CD4-positive, alpha-beta memory T cell (primary cell): Measurements from ENCODE around the gene AMN1. TPM values are rescaled to one million over a fixed set of nuclear protein-coding genes. Genes with fewer than 3 reads are reported as not detected.

Source experiments
- CTCF ChIA-PET: fragments of 350-600 bp; sonication (Branson Sonifier 250); formaldehyde crosslinking; loops from one replicate; lab custom pipeline; 2021; ENCODE audit warnings: inconsistent platforms; ENCODE audit not compliant: partially characterized antibody; lab: Charles Lee
- POLR2A ChIA-PET: fragments of 350-600 bp; sonication (Branson Sonifier 250); formaldehyde crosslinking; loops from one replicate; lab custom pipeline; 2021; ENCODE audit not compliant: partially characterized antibody; lab: Charles Lee
- DNase-seq, 5 donors: peaks; one replicate each; pipeline versions ENCODE4 v3.0.0 to v3.0.0-alpha.2; 2020 to 2022; ENCODE audit warnings: mixed read lengths in 1 of 5
- H3K27ac ChIP-seq: one replicate; pipeline ENCODE4 v1.7.0; 2013; ENCODE audit warnings: low read depth, low read length
- H3K27me3 ChIP-seq: 2 replicates; pipeline ENCODE4 v1.7.0; 2013; ENCODE audit warnings: mild to moderate bottlenecking, low read length, moderate library complexity; ENCODE audit not compliant: insufficient read depth
- H3K36me3 ChIP-seq: 2 replicates; pipeline ENCODE4 v1.7.0; 2013; ENCODE audit warnings: mild to moderate bottlenecking, low read length, moderate library complexity; ENCODE audit not compliant: insufficient read depth
- H3K4me1 ChIP-seq: 2 replicates; pipeline ENCODE4 v1.7.0; 2013; ENCODE audit warnings: mild to moderate bottlenecking, low read length, moderate library complexity; ENCODE audit not compliant: insufficient read depth
- H3K4me3 ChIP-seq, 2 donors: one replicate each; pipeline ENCODE4 v1.7.0; 2013; ENCODE audit warnings: low read length in 2 of 2, mild to moderate bottlenecking in 1 of 2
- H3K9me3 ChIP-seq, 2 donors: one replicate each; pipeline ENCODE4 v1.7.0; 2013; ENCODE audit warnings: low read length in 2 of 2, control low read depth in 1 of 2; ENCODE audit not compliant: control insufficient read depth in 1 of 2
- H3K27ac Mint-ChIP-seq, 7 donors: one replicate each; pipeline ENCODE4 v1.8.0; 2020 to 2021; ENCODE audit warnings: mixed read lengths in 7 of 7, mild to moderate bottlenecking in 6 of 7, inconsistent platforms in 3 of 7, moderate library complexity in 3 of 7
- H3K27me3 Mint-ChIP-seq, 2 donors: one replicate each; pipeline ENCODE4 v1.8.0; 2020 to 2021; ENCODE audit warnings: mixed read lengths in 2 of 2
- H3K36me3 Mint-ChIP-seq, 2 donors: one replicate each; pipeline ENCODE4 v1.8.0; 2020 to 2021; ENCODE audit warnings: mixed read lengths in 2 of 2, inconsistent platforms in 1 of 2, mild to moderate bottlenecking in 1 of 2
- H3K4me1 Mint-ChIP-seq, 4 donors: one replicate each; pipeline ENCODE4 v1.8.0; 2020 to 2021; ENCODE audit warnings: mixed read lengths in 4 of 4, mild to moderate bottlenecking in 1 of 4
- H3K4me3 Mint-ChIP-seq, 8 donors: one replicate each; pipeline ENCODE4 v1.8.0; 2020 to 2021; ENCODE audit warnings: mixed read lengths in 8 of 8, mild to moderate bottlenecking in 7 of 8, moderate library complexity in 6 of 8, inconsistent platforms in 3 of 8
- H3K9me3 Mint-ChIP-seq, 8 donors: one replicate each; pipeline ENCODE4 v1.8.0; 2020 to 2021; ENCODE audit warnings: mixed read lengths in 8 of 8, mild to moderate bottlenecking in 5 of 8, inconsistent platforms in 3 of 8, moderate library complexity in 1 of 8
- intact Hi-C: fragments of 100-400 bp; cut with micrococcal nuclease; formaldehyde crosslinking; loops from one replicate; pipeline ENCODE4 v1.15.1; 2023
- polyA plus RNA-seq, 2 donors: library from polyadenylated mRNA; unstranded; fragments of 300-500 nt; fragmentation: Illumina TruSeq; gene quantifications; one replicate each; pipeline ENCODE4 v1.2.3, GENCODE V29; 2021
- total RNA-seq, 2 experiments: library from RNA; stranded (reverse); gene quantifications; one replicate each; pipeline ENCODE4 v1.2.3, GENCODE V29; 2021

AMN1 gene
- total and polyA plus RNA-seq, 4 experiments from 2014 or later: 9.6 to 18.4 (median 14.9) TPM

DNA sequence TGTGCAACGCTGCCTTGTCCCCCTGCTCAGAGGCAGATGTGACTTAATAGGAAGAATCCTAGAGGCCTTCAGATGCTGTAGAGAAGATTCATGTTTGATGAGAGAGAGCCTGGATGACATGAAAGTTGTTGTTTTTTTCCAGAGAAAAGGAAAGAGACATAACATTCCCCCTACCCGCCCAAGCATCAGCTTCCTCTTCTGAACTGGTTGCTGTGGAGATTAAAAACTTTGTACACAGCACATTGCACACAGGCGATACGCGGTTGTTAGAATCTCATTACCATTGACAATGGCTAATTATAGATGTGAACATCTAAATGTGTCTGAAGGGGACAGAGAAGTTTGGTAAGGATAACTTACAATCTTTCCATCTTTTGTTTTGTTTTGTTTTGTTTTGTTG is 82.9 kb downstream of the AMN1 start:
- Histone ChIP-seq H3K36me3 (no peaks in the 10 kb centered on the region), H3K4me1 (no peaks in the 10 kb centered on the region), H3K4me3 (no peak overlapping the region), H3K9me3 (no peaks in the 10 kb centered on the region), H3K27me3 (no peaks in the 10 kb centered on the region), H3K27ac (no peak overlapping the region)
- H3K36me3 Mint-ChIP-seq: no peaks in the 10 kb centered on the region
- peak overlapping the region in 1 of 7 donors; percentile 19 for H3K27ac Mint-ChIP-seq
- intact Hi-C loops: no loop called here
- H3K27me3 Mint-ChIP-seq: peaks cover 0 to 4% of the 10 kb centered on the region in 2 donors
- H3K9me3 Mint-ChIP-seq: no peaks in the 10 kb centered on the region
- DNase-seq: no peak
- no peaks in the 10 kb centered on the region for H3K4me1 Mint-ChIP-seq
- ChIA-PET POLR2A (no interaction called here), CTCF (interaction anchor here (1.2 to 1.6 kb wide), 3 partner anchors 8 to 1109 kb away, joined by 4 to 6 read pairs (median 5); partner anchors contain the start of gene YARS2)
- H3K4me3 Mint-ChIP-seq: no peak overlapping the region

- H3K27me3 ChIP-seq: no peaks in the 10 kb centered on the region
- CTCF ChIA-PET: interaction anchor here (0.6 to 1.0 kb wide), 3 partner anchors 8 to 672 kb away, joined by 3 to 4 read pairs (median 3); no protein-coding TSS in a partner anchor
- DNase-seq: no peak
- intact Hi-C loops: no loop called here
- Mint-ChIP-seq H3K27ac (no peak overlapping the region), H3K9me3 (no peaks in the 10 kb centered on the region), H3K27me3 (peaks cover 0 to 4% of the 10 kb centered on the region in 2 donors), H3K4me3 (no peak overlapping the region), H3K36me3 (no peaks in the 10 kb centered on the region), H3K4me1 (no peaks in the 10 kb centered on the region)
- no peaks in the 10 kb centered on the region for H3K9me3 ChIP-seq
- no peak overlapping the region for H3K27ac ChIP-seq
- POLR2A ChIA-PET: no interaction called here
- no peak overlapping the region for H3K4me3 ChIP-seq
- H3K36me3 ChIP-seq: no peaks in the 10 kb centered on the region
- no peaks in the 10 kb centered on the region for H3K4me1 ChIP-seq
Measured at GRCh38 chr12:31644536-31644935, 84.3 kb downstream of the AMN1 start.

DNA sequence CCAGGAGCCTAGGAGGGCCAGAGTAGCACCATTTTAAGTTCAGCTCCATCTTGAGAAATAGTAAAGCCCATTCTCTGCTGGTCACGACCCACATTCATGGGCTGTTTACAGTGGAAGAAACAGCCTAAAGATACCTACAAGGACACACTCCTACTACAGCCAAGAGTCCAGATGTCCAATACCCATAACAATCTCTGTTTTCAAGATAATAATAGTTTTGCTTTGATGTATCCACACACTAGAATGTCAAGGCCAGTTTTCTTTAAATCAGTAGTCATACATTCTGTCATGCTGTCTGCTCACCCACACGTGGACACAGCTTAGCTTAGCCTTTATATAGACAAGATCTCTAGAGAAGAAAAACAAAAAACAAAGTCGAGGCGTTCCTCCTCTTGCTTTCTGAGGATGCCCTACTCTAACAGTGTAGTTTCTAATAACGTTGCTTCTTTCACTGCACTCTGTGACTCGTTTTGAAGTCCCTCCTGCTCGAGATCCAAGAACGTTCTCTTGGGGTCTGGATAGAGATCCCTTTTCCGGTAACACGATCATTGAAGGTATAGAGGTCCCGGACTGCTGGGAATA is 87.2 kb downstream of the AMN1 start:
- no peaks in the 10 kb centered on the region for H3K27me3 ChIP-seq
- no peaks in the 10 kb centered on the region for H3K9me3 Mint-ChIP-seq
- no peak overlapping the region for H3K4me3 ChIP-seq
- no peaks in the 10 kb centered on the region for H3K9me3 ChIP-seq
- peaks cover 0 to 4% of the 10 kb centered on the region in 2 donors for H3K27me3 Mint-ChIP-seq
- H3K27ac Mint-ChIP-seq: no peak overlapping the region
- H3K36me3 ChIP-seq: no peaks in the 10 kb centered on the region
- H3K4me1 Mint-ChIP-seq: peaks cover 0 to 2% (median under 1%) of the 10 kb centered on the region in 4 donors
- intact Hi-C loops: no loop called here
- no peak overlapping the region for H3K27ac ChIP-seq
- no peaks in the 10 kb centered on the region for H3K4me1 ChIP-seq
- ChIA-PET POLR2A (no interaction called here), CTCF (interaction anchor here (2.0 kb wide), 1 partner anchor 11 kb away, joined by 9 read pairs; no protein-coding TSS in a partner anchor)
- no peaks in the 10 kb centered on the region for H3K36me3 Mint-ChIP-seq
- no peak overlapping the region for H3K4me3 Mint-ChIP-seq
- DNase-seq: no peak

DNA sequence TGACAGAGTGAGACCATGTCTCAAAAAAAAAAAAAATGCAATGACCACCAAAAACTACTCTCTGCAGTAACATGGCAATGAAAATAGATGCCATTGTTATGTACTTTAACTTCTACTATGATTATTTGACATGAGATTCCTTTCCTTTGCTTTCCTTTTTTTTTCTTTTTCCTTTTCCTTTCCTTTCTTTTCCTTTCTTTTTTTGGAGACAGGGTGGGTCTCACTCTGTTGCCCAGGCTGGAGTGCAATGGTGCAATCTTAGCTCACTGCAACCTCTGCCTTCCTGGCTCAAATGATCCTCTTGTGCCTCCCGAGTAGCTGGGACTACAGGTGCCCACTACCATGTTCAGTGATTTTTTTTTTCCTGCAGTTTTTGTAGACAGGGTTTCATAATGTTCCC is 94.2 kb downstream of the AMN1 start:
- Mint-ChIP-seq H3K4me3 (no peak overlapping the region), H3K27ac (no peak overlapping the region), H3K27me3 (peaks cover 0 to 4% of the 10 kb centered on the region in 2 donors), H3K4me1 (peaks cover 0 to 3% (median 1%) of the 10 kb centered on the region in 4 donors), H3K9me3 (no peaks in the 10 kb centered on the region), H3K36me3 (no peaks in the 10 kb centered on the region)
- H3K27ac ChIP-seq: no peak overlapping the region
- H3K36me3 ChIP-seq: no peaks in the 10 kb centered on the region
- H3K27me3 ChIP-seq: no peaks in the 10 kb centered on the region
- intact Hi-C loops: no loop called here
- H3K4me1 ChIP-seq: no peaks in the 10 kb centered on the region
- H3K9me3 ChIP-seq: no peaks in the 10 kb centered on the region
- CTCF ChIA-PET: interaction anchor here (1.0 to 2.5 kb wide), 3 partner anchors 10 to 232 kb away, joined by 3 to 5 read pairs (median 4); no protein-coding TSS in a partner anchor
- H3K4me3 ChIP-seq: no peak overlapping the region
- POLR2A ChIA-PET: no interaction called here
- DNase-seq: no peak

DNA sequence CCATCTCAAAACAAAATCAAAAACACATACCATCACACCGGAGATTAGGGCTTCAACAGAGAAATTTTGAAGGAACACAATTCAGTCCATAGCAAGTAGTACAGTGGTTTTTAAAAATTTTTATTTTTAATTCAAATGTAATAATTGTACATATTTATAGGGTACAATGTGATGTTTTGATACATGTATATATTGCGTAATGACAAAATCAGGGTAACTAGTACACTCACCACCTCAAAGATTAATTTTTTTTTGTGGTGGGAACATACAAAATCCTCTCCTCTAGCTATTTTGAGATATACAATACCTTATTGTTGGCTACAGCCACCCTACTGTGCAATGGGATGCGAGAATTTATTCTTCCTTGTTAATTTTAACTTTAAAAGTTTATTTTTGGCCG is 95.4 kb downstream of the AMN1 start:
- ChIA-PET POLR2A (no interaction called here), CTCF (interaction anchor here (0.9 to 1.3 kb wide), 3 partner anchors 9 to 382 kb away, joined by 3 to 5 read pairs (median 5); no protein-coding TSS in a partner anchor)
- Mint-ChIP-seq H3K9me3 (no peaks in the 10 kb centered on the region), H3K36me3 (no peaks in the 10 kb centered on the region), H3K4me1 (peaks cover 0 to 3% (median 1%) of the 10 kb centered on the region in 4 donors), H3K4me3 (no peak overlapping the region), H3K27me3 (peaks cover 0 to 4% of the 10 kb centered on the region in 2 donors), H3K27ac (no peak overlapping the region)
- DNase-seq: no peak
- no peaks in the 10 kb centered on the region for H3K36me3 ChIP-seq
- no peaks in the 10 kb centered on the region for H3K27me3 ChIP-seq
- intact Hi-C loops: no loop called here
- no peaks in the 10 kb centered on the region for H3K9me3 ChIP-seq
- H3K4me1 ChIP-seq: no peaks in the 10 kb centered on the region
- H3K27ac ChIP-seq: no peak overlapping the region
- H3K4me3 ChIP-seq: no peak overlapping the region

GRCh38 chr12:31631809-31632208 is 97.0 kb downstream of the AMN1 start:
- intact Hi-C loops: no loop called here
- Histone ChIP-seq H3K36me3 (no peaks in the 10 kb centered on the region), H3K4me3 (no peak overlapping the region), H3K4me1 (no peaks in the 10 kb centered on the region), H3K27me3 (no peaks in the 10 kb centered on the region), H3K27ac (no peak overlapping the region), H3K9me3 (no peaks in the 10 kb centered on the region)
- no peak for DNase-seq
- no peak overlapping the region for H3K4me3 Mint-ChIP-seq
- POLR2A ChIA-PET: no interaction called here
- peaks cover 0 to 3% (median 1%) of the 10 kb centered on the region in 4 donors for H3K4me1 Mint-ChIP-seq
- no peaks in the 10 kb centered on the region for H3K9me3 Mint-ChIP-seq
- peak overlapping the region in 1 of 7 donors; percentile 48 for H3K27ac Mint-ChIP-seq
- CTCF ChIA-PET: interaction anchor here (0.8 to 1.3 kb wide), 4 partner anchors 227 to 683 kb away, joined by 3 to 5 read pairs (median 4); no protein-coding TSS in a partner anchor
- peaks cover 0 to 5% of the 10 kb centered on the region in 2 donors for H3K27me3 Mint-ChIP-seq
- no peaks in the 10 kb centered on the region for H3K36me3 Mint-ChIP-seq

GRCh38 chr12:31631023-31631724 is 97.6 kb downstream of the AMN1 start:
- POLR2A ChIA-PET: no interaction called here
- intact Hi-C loops: no loop called here
- Histone ChIP-seq H3K36me3 (no peaks in the 10 kb centered on the region), H3K4me3 (no peak overlapping the region), H3K9me3 (no peaks in the 10 kb centered on the region), H3K27me3 (no peaks in the 10 kb centered on the region), H3K4me1 (no peaks in the 10 kb centered on the region), H3K27ac (no peak overlapping the region)
- H3K9me3 Mint-ChIP-seq: no peaks in the 10 kb centered on the region
- DNase-seq: no peak
- no peak overlapping the region for H3K4me3 Mint-ChIP-seq
- peaks cover 5 to 10% of the 10 kb centered on the region in 2 donors for H3K27me3 Mint-ChIP-seq
- no peaks in the 10 kb centered on the region for H3K4me1 Mint-ChIP-seq
- no peak overlapping the region for H3K27ac Mint-ChIP-seq
- no peaks in the 10 kb centered on the region for H3K36me3 Mint-ChIP-seq
- CTCF ChIA-PET: interaction anchor here (0.8 to 1.0 kb wide), 2 partner anchors 229 to 684 kb away, joined by 3 to 5 read pairs; no protein-coding TSS in a partner anchor
